SU-DHL-6 (cell line): ENCODE results near the gene GRM5.

Experiments
- H2AFZ ChIP-seq: fragments of 200-600 bp; sonication (generic); 2 replicates; pipeline ENCODE4 v1.6.1; 2014; ENCODE audit warnings: low read depth, mild to moderate bottlenecking, moderate library complexity, mixed read lengths, antibody characterized with exemption, low read length; ENCODE audit not compliant: severe bottlenecking
- H3F3A ChIP-seq: fragments of 200-600 bp; shearing (Covaris generic); 2 replicates; pipeline ENCODE4 v1.6.0; 2016; ENCODE audit warnings: antibody characterized with exemption, mild to moderate bottlenecking; ENCODE audit not compliant: insufficient read depth
- H3K27ac ChIP-seq: fragments of 200-600 bp; sonication (generic); 2 replicates; pipeline ENCODE4 v1.5.1; 2016; ENCODE audit warnings: low read depth, mild to moderate bottlenecking, low read length, moderate library complexity, mixed read lengths
- H3K27me3 ChIP-seq: fragments of 200-600 bp; sonication (generic), shearing (Covaris generic); 2 replicates; pipeline ENCODE4 v1.6.0; 2014; ENCODE audit warnings: mild to moderate bottlenecking, low read length
- H3K36me3 ChIP-seq: fragments of 200-600 bp; sonication (generic); 2 replicates; pipeline ENCODE4 v1.6.1; 2014; ENCODE audit warnings: mild to moderate bottlenecking, low read length, mixed read lengths
- H3K4me2 ChIP-seq: fragments of 300-600, 200-600 bp; shearing (Covaris generic), sonication (generic); 2 replicates; pipeline ENCODE4 v1.6.0; 2014; ENCODE audit warnings: low read length, low read depth, mild to moderate bottlenecking; ENCODE audit not compliant: poor library complexity, severe bottlenecking
- H3K4me3 ChIP-seq: fragments of 200-600 bp; sonication (generic); 2 replicates; pipeline ENCODE4 v1.5.1; 2014; ENCODE audit warnings: antibody characterized with exemption, low read length, mild to moderate bottlenecking, mixed read lengths; ENCODE audit not compliant: insufficient read depth, poor library complexity, severe bottlenecking
- H3K79me2 ChIP-seq: fragments of 200-600 bp; sonication (generic); 2 replicates; pipeline ENCODE4 v1.6.1; 2014; ENCODE audit warnings: mild to moderate bottlenecking, low read length, moderate library complexity; ENCODE audit not compliant: insufficient read depth
- H3K9ac ChIP-seq: fragments of 200-600 bp; sonication (generic); 2 replicates; pipeline ENCODE4 v1.7.0; 2014; ENCODE audit warnings: mild to moderate bottlenecking, low read length
- H3K9me2 ChIP-seq: fragments of 200-600 bp; sonication (generic); replicated peaks from 2 replicates; pipeline ENCODE4 v1.6.1; 2014; ENCODE audit warnings: low read length; ENCODE audit not compliant: insufficient read depth
- H3K9me3 ChIP-seq: fragments of 200-600 bp; sonication (generic); 2 replicates; pipeline ENCODE4 v1.6.1; 2014; ENCODE audit warnings: low read length, mixed read lengths; ENCODE audit not compliant: insufficient read depth
- H4K20me1 ChIP-seq: fragments of 200-600 bp; sonication (generic); 2 replicates; pipeline ENCODE4 v1.6.1; 2014; ENCODE audit warnings: low read depth, mild to moderate bottlenecking, antibody characterized with exemption, low read length, moderate library complexity, mixed read lengths
- CTCF ChIP-seq: fragments of 200-600 bp; sonication (generic); IDR thresholded peaks from one replicate; pipeline ENCODE4 v1.5.1; 2017; ENCODE audit warnings: antibody characterized with exemption, mild to moderate bottlenecking, low read length, moderate library complexity; ENCODE audit not compliant: insufficient read depth, poor library complexity, severe bottlenecking
- EZH2phosphoT487 ChIP-seq: fragments of 200-600 bp; sonication (generic), shearing (Covaris generic); conservative IDR thresholded peaks from 2 replicates; pipeline ENCODE4 v1.6.1; 2018; ENCODE audit warnings: mild to moderate bottlenecking, antibody characterized with exemption, low read length, moderate library complexity, mixed read lengths

The GRM5 gene

GRCh38 chr11:88683024-88683423, 382.8 kb downstream of the GRM5 start:
- Histone ChIP-seq H3K36me3 (no peaks in the 10 kb centered on the region), H3K79me2 (no peaks in the 10 kb centered on the region), H3K9ac (no peak overlapping the region), H3K4me2 (no peak overlapping the region), H2AFZ (no peak overlapping the region), H4K20me1 (no peaks in the 10 kb centered on the region), H3K4me3 (no peak overlapping the region), H3K9me3 (no peaks in the 10 kb centered on the region), H3K27ac (no peak overlapping the region), H3K27me3 (no peaks in the 10 kb centered on the region), H3K9me2 (no peaks in the 10 kb centered on the region), H3F3A (no peaks in the 10 kb centered on the region)
- no peak for TF ChIP-seq EZH2phosphoT487
- no peak for TF ChIP-seq CTCF

GRCh38 chr11:88680806-88681205, 385.0 kb downstream of the GRM5 start:
- Histone ChIP-seq H3K4me2 (no peak overlapping the region), H3K27ac (no peak overlapping the region), H3K27me3 (no peaks in the 10 kb centered on the region), H2AFZ (no peak overlapping the region), H3K36me3 (no peaks in the 10 kb centered on the region), H4K20me1 (no peaks in the 10 kb centered on the region), H3K9me3 (no peaks in the 10 kb centered on the region), H3K9me2 (no peaks in the 10 kb centered on the region), H3K79me2 (no peaks in the 10 kb centered on the region), H3F3A (no peaks in the 10 kb centered on the region), H3K4me3 (no peak overlapping the region), H3K9ac (no peak overlapping the region)
- TF ChIP-seq CTCF (no peak), EZH2phosphoT487 (no peak)

GRCh38 chr11:88666364-88666763, 399.4 kb downstream of the GRM5 start:
- H3K36me3 ChIP-seq: no peaks in the 10 kb centered on the region
- no peaks in the 10 kb centered on the region for H3K9me2 ChIP-seq
- no peaks in the 10 kb centered on the region for H4K20me1 ChIP-seq
- no peak overlapping the region for H3K4me2 ChIP-seq
- no peak overlapping the region for H3K4me3 ChIP-seq
- no peaks in the 10 kb centered on the region for H3K27me3 ChIP-seq
- no peaks in the 10 kb centered on the region for H3K9me3 ChIP-seq
- H3K79me2 ChIP-seq: no peaks in the 10 kb centered on the region
- no peak overlapping the region for H2AFZ ChIP-seq
- no peak overlapping the region for H3K27ac ChIP-seq
- no peak for TF ChIP-seq EZH2phosphoT487
- TF ChIP-seq CTCF: no peak
- no peaks in the 10 kb centered on the region for H3F3A ChIP-seq
- no peak overlapping the region for H3K9ac ChIP-seq
